Measurements from ENCODE around the gene TLNRD1.
"Not testable (repeated sequence)": the region's sequence is repeated elsewhere in the genome, so short reads cannot be mapped to it uniquely, and the experiment has no call there.

TLNRD1 gene

DNA sequence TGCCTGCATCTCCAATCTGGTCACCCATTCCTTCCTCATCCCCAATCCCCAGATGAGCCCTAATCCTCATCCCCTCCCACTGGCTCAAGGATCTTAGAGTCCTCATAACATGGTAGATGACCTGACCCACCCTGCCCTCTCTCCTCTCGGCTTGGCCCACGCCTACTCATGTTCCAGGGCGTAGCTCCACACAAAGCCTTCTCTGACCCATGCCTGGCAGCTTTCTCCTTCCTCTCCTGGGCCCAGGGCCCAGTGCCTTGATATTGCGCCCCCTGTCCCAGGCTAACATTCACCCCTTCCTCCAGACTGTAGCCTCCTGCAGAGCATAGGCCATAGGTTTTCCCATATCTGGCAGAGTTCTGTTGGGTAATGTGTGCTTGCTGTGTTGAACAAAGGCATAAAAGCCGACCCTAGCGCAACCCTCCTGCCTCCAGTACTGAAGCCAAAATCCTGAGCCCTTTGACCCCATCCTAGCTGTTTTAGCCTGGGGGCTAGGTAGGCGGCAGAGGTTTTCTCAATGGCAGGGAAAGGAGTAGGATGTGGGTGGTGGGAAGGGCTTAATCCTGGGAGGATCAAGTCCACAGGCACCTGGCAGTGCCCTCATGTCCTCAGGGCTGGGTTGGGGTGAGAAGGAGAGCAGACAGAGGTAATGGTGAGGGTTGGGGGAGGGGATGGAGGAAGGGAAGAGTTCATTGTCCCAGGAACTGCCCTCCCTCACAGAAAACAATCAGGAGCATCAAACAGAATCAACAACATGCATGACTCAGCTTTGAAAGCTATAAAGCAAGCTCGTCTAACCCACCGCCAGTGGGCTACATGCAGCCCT, 46.6 kb upstream of the TLNRD1 start:
- Histone ChIP-seq H3K27me3 (ENCODE audit: insufficient read depth, poor library complexity, severe bottlenecking) (no peaks in the 10 kb centered on the region), H3K27ac (replicated peaks) (no peak overlapping the region), H3K4me3 (replicated peaks; ENCODE audit: insufficient read depth, low read length) (no peak overlapping the region)
- TF ChIP-seq, protein P1, sequence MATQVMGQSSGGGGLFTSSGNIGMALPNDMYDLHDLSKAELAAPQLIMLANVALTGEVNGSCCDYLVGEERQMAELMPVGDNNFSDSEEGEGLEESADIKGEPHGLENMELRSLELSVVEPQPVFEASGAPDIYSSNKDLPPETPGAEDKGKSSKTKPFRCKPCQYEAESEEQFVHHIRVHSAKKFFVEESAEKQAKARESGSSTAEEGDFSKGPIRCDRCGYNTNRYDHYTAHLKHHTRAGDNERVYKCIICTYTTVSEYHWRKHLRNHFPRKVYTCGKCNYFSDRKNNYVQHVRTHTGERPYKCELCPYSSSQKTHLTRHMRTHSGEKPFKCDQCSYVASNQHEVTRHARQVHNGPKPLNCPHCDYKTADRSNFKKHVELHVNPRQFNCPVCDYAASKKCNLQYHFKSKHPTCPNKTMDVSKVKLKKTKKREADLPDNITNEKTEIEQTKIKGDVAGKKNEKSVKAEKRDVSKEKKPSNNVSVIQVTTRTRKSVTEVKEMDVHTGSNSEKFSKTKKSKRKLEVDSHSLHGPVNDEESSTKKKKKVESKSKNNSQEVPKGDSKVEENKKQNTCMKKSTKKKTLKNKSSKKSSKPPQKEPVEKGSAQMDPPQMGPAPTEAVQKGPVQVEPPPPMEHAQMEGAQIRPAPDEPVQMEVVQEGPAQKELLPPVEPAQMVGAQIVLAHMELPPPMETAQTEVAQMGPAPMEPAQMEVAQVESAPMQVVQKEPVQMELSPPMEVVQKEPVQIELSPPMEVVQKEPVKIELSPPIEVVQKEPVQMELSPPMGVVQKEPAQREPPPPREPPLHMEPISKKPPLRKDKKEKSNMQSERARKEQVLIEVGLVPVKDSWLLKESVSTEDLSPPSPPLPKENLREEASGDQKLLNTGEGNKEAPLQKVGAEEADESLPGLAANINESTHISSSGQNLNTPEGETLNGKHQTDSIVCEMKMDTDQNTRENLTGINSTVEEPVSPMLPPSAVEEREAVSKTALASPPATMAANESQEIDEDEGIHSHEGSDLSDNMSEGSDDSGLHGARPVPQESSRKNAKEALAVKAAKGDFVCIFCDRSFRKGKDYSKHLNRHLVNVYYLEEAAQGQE (IDR thresholded peaks at IDR 0.05; ENCODE audit: insufficient replicate concordance, low read depth), result no peak
- TF ChIP-seq, protein P2, sequence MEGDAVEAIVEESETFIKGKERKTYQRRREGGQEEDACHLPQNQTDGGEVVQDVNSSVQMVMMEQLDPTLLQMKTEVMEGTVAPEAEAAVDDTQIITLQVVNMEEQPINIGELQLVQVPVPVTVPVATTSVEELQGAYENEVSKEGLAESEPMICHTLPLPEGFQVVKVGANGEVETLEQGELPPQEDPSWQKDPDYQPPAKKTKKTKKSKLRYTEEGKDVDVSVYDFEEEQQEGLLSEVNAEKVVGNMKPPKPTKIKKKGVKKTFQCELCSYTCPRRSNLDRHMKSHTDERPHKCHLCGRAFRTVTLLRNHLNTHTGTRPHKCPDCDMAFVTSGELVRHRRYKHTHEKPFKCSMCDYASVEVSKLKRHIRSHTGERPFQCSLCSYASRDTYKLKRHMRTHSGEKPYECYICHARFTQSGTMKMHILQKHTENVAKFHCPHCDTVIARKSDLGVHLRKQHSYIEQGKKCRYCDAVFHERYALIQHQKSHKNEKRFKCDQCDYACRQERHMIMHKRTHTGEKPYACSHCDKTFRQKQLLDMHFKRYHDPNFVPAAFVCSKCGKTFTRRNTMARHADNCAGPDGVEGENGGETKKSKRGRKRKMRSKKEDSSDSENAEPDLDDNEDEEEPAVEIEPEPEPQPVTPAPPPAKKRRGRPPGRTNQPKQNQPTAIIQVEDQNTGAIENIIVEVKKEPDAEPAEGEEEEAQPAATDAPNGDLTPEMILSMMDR (IDR thresholded peaks at IDR 0.05; ENCODE audit: insufficient read depth, low read length), result no peak
- TF ChIP-seq SPI1 (IDR thresholded peaks at IDR 0.05; ENCODE audit: borderline replicate concordance, low read depth), result no peak
- no peak for TF ChIP-seq POLR2AphosphoS5 (IDR thresholded peaks at IDR 0.05; ENCODE audit: low read depth)
- no peak for TF ChIP-seq GABPA (IDR thresholded peaks at IDR 0.05; ENCODE audit: low read depth)
- no peak for DNase-seq (ENCODE audit: low read depth in 1 of 2, low spot score in 1 of 2)

DNA sequence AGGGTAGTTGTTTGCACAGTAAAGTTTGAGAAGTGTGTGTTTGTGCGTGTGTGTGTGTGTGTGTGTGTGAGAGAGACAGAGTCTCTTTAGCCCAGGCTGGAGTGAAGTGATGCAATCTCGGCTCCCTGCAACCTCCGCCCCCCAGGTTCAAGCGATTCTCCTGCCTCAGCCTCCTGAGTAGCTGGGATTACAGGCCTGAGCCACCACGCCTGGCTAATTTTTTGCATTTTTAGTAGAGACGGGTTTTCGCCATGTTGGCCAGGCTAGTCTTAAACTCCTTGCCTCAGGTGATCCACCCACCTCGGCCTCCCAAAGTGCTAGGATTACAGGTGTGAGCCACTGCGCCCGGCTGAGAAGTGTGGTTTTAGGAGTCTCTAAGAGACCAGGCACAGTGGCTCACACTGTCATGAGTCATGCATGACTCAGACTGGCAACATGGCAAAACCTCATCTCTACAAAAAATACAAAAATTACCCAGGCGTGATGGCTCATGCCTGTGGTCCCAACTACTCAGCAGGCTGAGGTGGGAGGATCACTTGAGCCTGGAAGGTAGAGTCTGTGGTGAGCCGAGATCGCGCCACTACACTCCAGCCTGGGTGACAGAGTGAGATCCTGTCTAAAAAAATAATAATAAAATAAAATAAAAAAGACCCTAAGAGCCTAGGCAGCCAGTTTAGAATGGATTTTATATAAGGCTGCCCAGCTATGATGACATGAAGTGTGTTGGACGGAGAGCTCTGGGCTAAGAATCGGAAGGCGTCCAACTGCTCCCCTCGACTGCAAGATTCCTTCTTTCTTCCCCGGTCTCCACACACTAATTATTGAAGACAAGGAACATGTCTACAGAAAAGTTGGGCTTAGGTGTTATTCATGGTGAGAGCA, 44.9 kb upstream of the TLNRD1 start:
- DNase-seq (ENCODE audit: low read depth in 1 of 2, low spot score in 1 of 2), result peak; percentile 14 to 47
- H3K27ac ChIP-seq (replicated peaks); H3K27me3 ChIP-seq (ENCODE audit: insufficient read depth, poor library complexity, severe bottlenecking); H3K4me3 ChIP-seq (replicated peaks; ENCODE audit: insufficient read depth, low read length): not testable (repeated sequence)

DNA sequence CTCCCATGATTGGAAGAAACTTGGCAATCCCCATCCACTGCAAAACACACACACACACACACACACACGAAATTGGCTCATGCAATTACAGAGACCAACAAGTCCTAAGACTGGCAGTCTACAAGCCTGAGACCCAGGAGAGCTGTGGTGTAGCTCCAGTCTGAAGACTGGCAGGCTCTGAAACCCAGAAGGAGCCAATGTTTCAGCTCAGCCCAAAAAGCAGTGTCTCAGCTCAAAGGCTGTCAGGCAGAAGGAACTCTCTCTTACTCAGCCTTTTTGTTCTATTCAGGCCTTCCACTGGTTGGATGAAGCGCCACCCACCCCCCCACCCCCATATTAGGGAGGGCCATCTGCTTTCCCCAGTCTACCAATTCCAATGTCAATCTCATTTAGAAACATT, 43.2 kb upstream of the TLNRD1 start:
- Histone ChIP-seq H3K27me3 (ENCODE audit: insufficient read depth, poor library complexity, severe bottlenecking) (no peaks in the 10 kb centered on the region), H3K27ac (replicated peaks) (no peak overlapping the region), H3K4me3 (replicated peaks; ENCODE audit: insufficient read depth, low read length) (no peak overlapping the region)
- TF ChIP-seq, protein P2 (IDR thresholded peaks at IDR 0.05; ENCODE audit: insufficient read depth, low read length), result no peak
- TF ChIP-seq, protein P1 (IDR thresholded peaks at IDR 0.05; ENCODE audit: insufficient replicate concordance, low read depth), result no peak
- no peak for TF ChIP-seq SPI1 (IDR thresholded peaks at IDR 0.05; ENCODE audit: borderline replicate concordance, low read depth)
- TF ChIP-seq GABPA (IDR thresholded peaks at IDR 0.05; ENCODE audit: low read depth), result no peak
- TF ChIP-seq POLR2AphosphoS5 (IDR thresholded peaks at IDR 0.05; ENCODE audit: low read depth), result no peak
- DNase-seq (ENCODE audit: low read depth in 1 of 2, low spot score in 1 of 2), result no peak

DNA sequence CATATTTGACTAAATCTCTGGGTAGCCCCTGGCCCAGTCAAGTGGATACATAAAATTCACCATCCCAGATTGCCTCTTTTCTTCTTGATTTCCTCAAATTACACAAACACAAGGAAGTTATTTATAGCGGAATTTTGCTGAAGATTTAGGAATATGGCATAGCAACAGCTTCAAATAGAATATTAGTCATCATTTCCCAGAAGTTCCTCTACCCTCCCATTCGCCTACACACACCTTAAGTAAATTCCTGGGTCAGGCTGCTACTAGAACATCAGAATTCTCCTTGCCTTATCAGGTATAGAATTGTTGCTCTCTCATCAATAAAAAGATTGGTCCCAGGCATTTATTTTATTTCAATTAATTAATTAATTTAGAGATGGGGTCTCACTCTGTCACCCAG, 42.7 kb upstream of the TLNRD1 start:
- no peak for DNase-seq (ENCODE audit: low read depth in 1 of 2, low spot score in 1 of 2)
- H3K4me3 ChIP-seq (replicated peaks; ENCODE audit: insufficient read depth, low read length), result no peak overlapping the region
- no peaks in the 10 kb centered on the region for H3K27me3 ChIP-seq (ENCODE audit: insufficient read depth, poor library complexity, severe bottlenecking)
- TF ChIP-seq GABPA (IDR thresholded peaks at IDR 0.05; ENCODE audit: low read depth) (no peak), SPI1 (IDR thresholded peaks at IDR 0.05; ENCODE audit: borderline replicate concordance, low read depth) (no peak)
- TF ChIP-seq, protein P2 (IDR thresholded peaks at IDR 0.05; ENCODE audit: insufficient read depth, low read length), result no peak
- no peak overlapping the region for H3K27ac ChIP-seq (replicated peaks)
